LoVo (cell line): ENCODE measurements around the gene GPR68.
"Not testable (repeated sequence)": the region's sequence is repeated elsewhere in the genome, so short reads cannot be mapped to it uniquely, and the experiment has no call there.

ENCODE experiments used
- DNase-seq: peaks from one replicate; pipeline ENCODE4 v3.0.0-alpha.2; 2016; ENCODE audit warnings: low spot score

Gene GPR68

GRCh38 chr14:91252871-91253794 is 8.6 kb upstream of the GPR68 start:
- peak; percentile 31 for DNase-seq

- DNase-seq, result no peak
Measured at GRCh38 chr14:91250912-91251311, 6.4 kb upstream of the GPR68 start.

- no peak for DNase-seq
Measured at GRCh38 chr14:91249841-91250616, 5.5 kb upstream of the GPR68 start.

GRCh38 chr14:91246051-91246852 is 1.7 kb upstream of the GPR68 start:
- DNase-seq, result no peak

GRCh38 chr14:91245616-91246015 is 1.1 kb upstream of the GPR68 start:
- DNase-seq, result not testable (repeated sequence)

- DNase-seq, result no peak
Measured at GRCh38 chr14:91245029-91245428, 525 bp upstream of the GPR68 start.

- no peak for DNase-seq
Measured at GRCh38 chr14:91243074-91243471, 1.4 kb downstream of the GPR68 start.

GRCh38 chr14:91242635-91243034 is 1.9 kb downstream of the GPR68 start:
- no peak for DNase-seq

GRCh38 chr14:91241863-91242262 is 2.6 kb downstream of the GPR68 start:
- no peak for DNase-seq

- DNase-seq, result no peak
Measured at GRCh38 chr14:91238661-91239060, 5.8 kb downstream of the GPR68 start.

- DNase-seq, result no peak
Measured at GRCh38 chr14:91238085-91238484, 6.4 kb downstream of the GPR68 start.

GRCh38 chr14:91237219-91237618 is 7.3 kb downstream of the GPR68 start:
- DNase-seq, result no peak

GRCh38 chr14:91235841-91236240 is 8.7 kb downstream of the GPR68 start:
- no peak for DNase-seq

- DNase-seq, result no peak
Measured at GRCh38 chr14:91234791-91235114, 9.8 kb downstream of the GPR68 start.

- DNase-seq, result no peak
Measured at GRCh38 chr14:91233936-91234790, 10.3 kb downstream of the GPR68 start.

GRCh38 chr14:91232603-91233002 is 11.9 kb downstream of the GPR68 start:
- DNase-seq, result no peak

- no peak for DNase-seq
Measured at GRCh38 chr14:91232052-91232451, 12.5 kb downstream of the GPR68 start.

- DNase-seq, result no peak
Measured at GRCh38 chr14:91231446-91231845, 13.1 kb downstream of the GPR68 start.

GRCh38 chr14:91230397-91231035 is 14.0 kb downstream of the GPR68 start:
- no peak for DNase-seq

GRCh38 chr14:91229743-91230200 is 14.7 kb downstream of the GPR68 start:
- no peak for DNase-seq

GRCh38 chr14:91229005-91229382 is 15.5 kb downstream of the GPR68 start:
- DNase-seq, result no peak
